Aorta (tissue), 5 donors: ENCODE results near the gene CPEB3. TPM values are rescaled to one million over a fixed set of nuclear protein-coding genes. Genes with fewer than 3 reads are reported as not detected.

Experiments used
- ATAC-seq: fragments of 200-7000 bp; cut with Tn5 transposase; one replicate; pipeline ENCODE4 v1.9.1; 2022; ENCODE audit warnings: moderate library complexity; ENCODE audit not compliant: low FRiP score
- DNase-seq, 2 donors: peaks; one replicate each; pipeline ENCODE4 v3.0.0-alpha.2; 2020
- H3K27ac ChIP-seq, 2 donors: one replicate each; pipeline ENCODE4 v1.5.1; 2013; ENCODE audit warnings: low read length in 2 of 2, mild to moderate bottlenecking in 2 of 2, moderate library complexity in 2 of 2, control low read depth in 1 of 2, inconsistent platforms in 1 of 2, low read depth in 1 of 2
- H3K27me3 ChIP-seq, 2 donors: one replicate each; pipeline ENCODE4 v1.6.1; 2013; ENCODE audit warnings: control low read depth in 1 of 2, low read length in 1 of 2, mild to moderate bottlenecking in 1 of 2, moderate library complexity in 1 of 2; ENCODE audit not compliant: insufficient read depth in 2 of 2, control insufficient read depth in 1 of 2
- H3K36me3 ChIP-seq, 2 donors: one replicate each; pipeline ENCODE4 v1.6.1; 2013; ENCODE audit warnings: control low read depth in 1 of 2, low read length in 1 of 2, mild to moderate bottlenecking in 1 of 2; ENCODE audit not compliant: insufficient read depth in 2 of 2, control insufficient read depth in 1 of 2
- H3K4me1 ChIP-seq, 2 donors: one replicate each; pipeline ENCODE4 v1.6.1; 2013; ENCODE audit warnings: low read length in 2 of 2, control low read depth in 1 of 2, mild to moderate bottlenecking in 1 of 2, moderate library complexity in 1 of 2; ENCODE audit not compliant: insufficient read depth in 2 of 2, control insufficient read depth in 1 of 2
- H3K4me3 ChIP-seq, 2 donors: one replicate each; pipeline ENCODE4 v1.5.1; 2013; ENCODE audit warnings: low read length in 2 of 2, control low read depth in 1 of 2, mild to moderate bottlenecking in 1 of 2
- H3K9me3 ChIP-seq: one replicate; pipeline ENCODE4 v1.6.1; 2013; ENCODE audit warnings: mild to moderate bottlenecking, low read length; ENCODE audit not compliant: control insufficient read depth
- WGBS, 2 donors: extraction: QIAGEN DNeasy Blood & Tissue Kit; methylation state at CpG; one replicate each; pipeline ENCODE4 v1.1.7; 2013; 5-methylcytosine and 5-hydroxymethylcytosine counted together
- intact Hi-C, 2 donors: fragments of 100-400 bp; cut with DNase I; formaldehyde crosslinking; loops; one replicate each; pipeline versions ENCODE4 v1.14.2 to v1.15.0; 2022
- polyA plus RNA-seq, 2 donors: library from polyadenylated mRNA; stranded (reverse); fragments of 200-250 nt; gene quantifications; one replicate each; pipeline ENCODE4 v1.2.3, GENCODE V29; 2013
- total RNA-seq, 2 donors: library from RNA; stranded (reverse); fragmentation: NEBNext Ultra II Directional; extraction: Animal tissue kit (Norgen Biotek cat#: 25700); gene quantifications; one replicate each; pipeline ENCODE4 v1.2.1, GENCODE V29; 2021
- donor health status: healthy with polysubstance abuse.
- donor health status: Bipolar disorder and iron deficiency.
- donor health status: DM: no; HTN: no; CAD: no.
- donor health status: DM: no; HTN: no; CAD: no.
- donor health status: DM: yes; HTN: yes; CAD: no.

CPEB3 gene
- total and polyA plus RNA-seq, 4 donors: 1.4 to 8.0 (median 4.6) TPM

GRCh38 chr10:92011560-92012214, 279.2 kb downstream of the CPEB3 start:
- H3K4me1 ChIP-seq: no peaks in the 10 kb centered on the region
- DNase-seq (no peak), ATAC-seq (no peak)
- H3K36me3 ChIP-seq: peaks cover 2 to 11% of the 10 kb centered on the region in 2 donors
- intact Hi-C loops: no loop called here
- H3K9me3 ChIP-seq: no peaks in the 10 kb centered on the region
- 94 to 95% methylated on average over 2 of the region's 2 CpGs for WGBS, 2 donors
- H3K27me3 ChIP-seq: no peaks in the 10 kb centered on the region
- H3K4me3 ChIP-seq: no peak overlapping the region
- H3K27ac ChIP-seq: no peak overlapping the region

- no peaks in the 10 kb centered on the region for H3K27me3 ChIP-seq
- intact Hi-C loops: no loop called here
- no peaks in the 10 kb centered on the region for H3K4me1 ChIP-seq
- no peaks in the 10 kb centered on the region for H3K9me3 ChIP-seq
- no peak for ATAC-seq
- no peak overlapping the region for H3K27ac ChIP-seq
- H3K36me3 ChIP-seq: peaks cover 2 to 5% of the 10 kb centered on the region in 2 donors
- no peak for DNase-seq
- H3K4me3 ChIP-seq: no peak overlapping the region
These were observed 280.7 kb downstream of the CPEB3 start for GRCh38 chr10:92010047-92010735.

- ATAC-seq (no peak), DNase-seq (no peak)
- H3K9me3 ChIP-seq: no peaks in the 10 kb centered on the region
- no peak overlapping the region for H3K27ac ChIP-seq
- peaks cover 2 to 5% of the 10 kb centered on the region in 2 donors for H3K36me3 ChIP-seq
- H3K4me1 ChIP-seq: no peaks in the 10 kb centered on the region
- H3K27me3 ChIP-seq: no peaks in the 10 kb centered on the region
- 100% methylated on average over 1 of the region's 1 CpG for WGBS, 2 donors
- intact Hi-C loops: no loop called here
- H3K4me3 ChIP-seq: no peak overlapping the region
These were observed 281.4 kb downstream of the CPEB3 start for GRCh38 chr10:92009445-92009844.

GRCh38 chr10:92005978-92006377, 284.9 kb downstream of the CPEB3 start:
- WGBS, 2 donors: 91 to 95% methylated on average over 1 of the region's 1 CpG
- intact Hi-C loops: no loop called here
- no peak for DNase-seq
- no peak overlapping the region for H3K27ac ChIP-seq
- no peaks in the 10 kb centered on the region for H3K4me1 ChIP-seq
- peaks cover 2 to 9% of the 10 kb centered on the region in 2 donors for H3K36me3 ChIP-seq
- no peak for ATAC-seq
- H3K27me3 ChIP-seq: no peaks in the 10 kb centered on the region
- H3K9me3 ChIP-seq: no peaks in the 10 kb centered on the region
- no peak overlapping the region for H3K4me3 ChIP-seq

GRCh38 chr10:92003258-92003657, 287.6 kb downstream of the CPEB3 start:
- no peaks in the 10 kb centered on the region for H3K27me3 ChIP-seq

GRCh38 chr10:92001995-92002394, 288.9 kb downstream of the CPEB3 start:
- no peak overlapping the region for H3K27ac ChIP-seq
- no peaks in the 10 kb centered on the region for H3K4me1 ChIP-seq
- 97 to 98% methylated on average over 2 of the region's 2 CpGs for WGBS, 2 donors
- intact Hi-C loops: no loop called here
- ATAC-seq: no peak
- no peak overlapping the region for H3K4me3 ChIP-seq
- H3K27me3 ChIP-seq: no peaks in the 10 kb centered on the region
- DNase-seq: no peak
- no peaks in the 10 kb centered on the region for H3K9me3 ChIP-seq
- peaks cover 0 to 3% of the 10 kb centered on the region in 2 donors for H3K36me3 ChIP-seq

More at GRCh38 chr10:92003258-92003657, 287.6 kb downstream of the CPEB3 start:
- Histone ChIP-seq H3K4me3 (no peak overlapping the region), H3K36me3 (peaks cover 0 to 3% of the 10 kb centered on the region in 2 donors), H3K9me3 (no peaks in the 10 kb centered on the region), H3K4me1 (no peaks in the 10 kb centered on the region), H3K27ac (no peak overlapping the region)
- 53 to 67% methylated on average over 2 of the region's 2 CpGs for WGBS, 2 donors
- intact Hi-C loops: no loop called here
- DNase-seq: no peak
- no peak for ATAC-seq

GRCh38 chr10:92001581-92001980, 289.3 kb downstream of the CPEB3 start:
- H3K27me3 ChIP-seq: no peaks in the 10 kb centered on the region
- 98% methylated on average over 3 of the region's 3 CpGs for WGBS, 2 donors
- H3K36me3 ChIP-seq: peaks cover 0 to 3% of the 10 kb centered on the region in 2 donors
- no peak for DNase-seq
- no peak overlapping the region for H3K4me3 ChIP-seq
- H3K27ac ChIP-seq: no peak overlapping the region
- no peaks in the 10 kb centered on the region for H3K9me3 ChIP-seq
- intact Hi-C loops: no loop called here
- H3K4me1 ChIP-seq: no peaks in the 10 kb centered on the region
- ATAC-seq: no peak
